GM19099 (cell line): ENCODE data around the gene GNAI1.

Source experiments
- POLR2A ChIP-seq: IDR thresholded peaks from 3 replicates; pipeline ENCODE4 v1.6.1; 2011; ENCODE audit warnings: low read depth; ENCODE audit not compliant: insufficient read length; ENCODE audit errors: extremely low read depth

The GNAI1 gene

GRCh38 chr7:80207501-80207900 is 72.9 kb downstream of the GNAI1 start:
- TF ChIP-seq POLR2A: no peak

GRCh38 chr7:80208700-80209099 is 74.1 kb downstream of the GNAI1 start:
- TF ChIP-seq POLR2A: no peak

DNA sequence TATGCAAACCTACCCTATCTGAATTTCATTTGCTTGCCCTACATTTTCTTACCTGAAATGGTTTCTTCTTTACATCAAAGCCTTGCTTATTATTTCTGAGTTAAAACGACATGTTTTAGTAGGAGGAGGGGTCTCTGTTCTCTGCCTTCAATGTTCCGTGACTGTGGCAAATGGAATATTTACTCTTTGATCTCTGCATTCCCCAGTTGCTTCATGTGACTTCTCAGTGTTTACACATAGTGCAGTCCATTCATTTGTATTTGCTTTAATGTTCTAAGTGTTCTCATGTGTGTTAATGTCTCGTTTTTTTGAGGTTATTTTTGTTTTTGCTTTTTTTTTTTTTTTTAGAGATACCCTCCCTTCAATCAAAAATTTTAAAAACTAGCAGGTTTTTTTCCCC is 75.8 kb downstream of the GNAI1 start:
- no peak for TF ChIP-seq POLR2A

GRCh38 chr7:80213814-80214213 is 79.2 kb downstream of the GNAI1 start:
- no peak for TF ChIP-seq POLR2A

DNA sequence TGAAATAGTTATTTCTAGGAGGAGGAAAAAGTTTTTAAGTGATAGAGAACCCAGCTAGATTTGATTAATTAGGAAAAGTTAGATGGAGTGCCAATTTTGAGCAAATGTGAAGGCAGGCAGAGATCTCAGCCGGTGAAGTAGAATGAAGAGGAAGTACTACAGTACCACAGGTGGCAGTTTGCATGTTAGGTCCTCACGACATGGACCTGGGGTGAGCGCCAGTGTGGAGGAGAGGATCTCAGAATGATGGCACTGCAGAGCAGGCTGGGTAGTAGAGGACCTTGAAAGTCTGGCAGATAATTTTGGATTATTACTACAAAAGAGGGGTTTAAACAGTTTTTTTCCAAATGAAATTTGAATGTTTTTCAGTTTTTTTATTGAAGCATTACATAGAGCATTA is 81.1 kb downstream of the GNAI1 start:
- no peak for TF ChIP-seq POLR2A

GRCh38 chr7:80216996-80217842 is 82.6 kb downstream of the GNAI1 start:
- no peak for TF ChIP-seq POLR2A

GRCh38 chr7:80218723-80219122 is 84.1 kb downstream of the GNAI1 start:
- TF ChIP-seq POLR2A: no peak

GRCh38 chr7:80220022-80220634 is 85.5 kb downstream of the GNAI1 start:
- TF ChIP-seq POLR2A: no peak

GRCh38 chr7:80224415-80224814 is 89.8 kb downstream of the GNAI1 start:
- no peak for TF ChIP-seq POLR2A

DNA sequence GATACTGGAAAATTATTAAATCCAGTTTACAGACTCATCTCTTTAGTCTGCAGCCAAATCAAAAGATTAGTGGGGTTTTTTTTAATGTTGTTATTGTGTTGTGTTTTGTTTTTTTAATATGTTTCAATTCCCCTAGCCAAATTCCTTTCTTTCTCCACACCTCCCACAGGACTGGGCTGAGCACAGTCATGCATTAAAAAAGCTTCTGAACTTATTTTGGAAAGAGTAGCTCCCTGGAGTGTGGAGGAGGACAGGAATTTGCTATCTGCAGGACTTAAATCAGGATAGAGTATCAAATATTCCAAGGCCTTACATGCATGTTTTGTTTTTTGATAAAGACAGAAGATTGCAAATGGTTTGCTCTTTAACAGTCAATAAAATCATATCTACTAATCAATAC is 90.7 kb downstream of the GNAI1 start:
- TF ChIP-seq POLR2A: no peak

DNA sequence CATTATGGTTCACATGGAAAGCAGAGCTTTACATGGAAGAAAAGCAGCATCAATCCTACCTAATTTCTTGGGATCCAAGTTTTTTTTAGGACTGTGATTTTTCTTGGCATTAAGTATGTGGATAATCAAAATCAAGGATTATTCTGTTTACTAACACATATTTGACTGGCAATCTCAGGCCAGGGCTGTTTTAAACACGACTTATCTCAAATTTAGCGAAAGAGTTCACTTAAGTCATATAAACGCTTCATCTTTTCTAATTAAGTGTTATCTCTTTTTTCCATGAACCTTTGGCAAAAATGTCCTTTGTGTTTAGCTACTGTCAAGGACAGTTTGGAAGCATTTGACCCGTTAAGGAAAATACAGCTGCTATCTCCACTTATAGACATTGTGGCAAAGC is 92.0 kb downstream of the GNAI1 start:
- no peak for TF ChIP-seq POLR2A

DNA sequence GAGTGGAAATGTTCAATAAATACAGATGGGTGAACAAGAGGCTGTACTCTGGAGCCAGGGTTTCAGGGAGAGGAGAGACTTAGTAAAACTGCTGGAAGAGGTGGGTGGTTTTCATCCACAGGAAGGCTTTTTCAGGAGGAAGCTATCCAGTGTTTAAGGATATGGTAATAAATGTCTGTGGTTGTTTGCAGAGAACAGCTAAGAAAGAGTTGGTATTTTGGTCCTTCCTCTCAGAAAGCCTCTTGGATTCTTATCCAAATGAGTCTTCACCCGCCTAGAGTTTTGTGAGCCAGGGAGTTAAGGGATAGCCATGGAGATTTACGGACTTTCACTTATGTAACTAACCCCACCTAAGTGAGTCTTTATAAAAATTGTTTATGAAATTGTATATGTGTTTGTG is 95.7 kb downstream of the GNAI1 start:
- no peak for TF ChIP-seq POLR2A

DNA sequence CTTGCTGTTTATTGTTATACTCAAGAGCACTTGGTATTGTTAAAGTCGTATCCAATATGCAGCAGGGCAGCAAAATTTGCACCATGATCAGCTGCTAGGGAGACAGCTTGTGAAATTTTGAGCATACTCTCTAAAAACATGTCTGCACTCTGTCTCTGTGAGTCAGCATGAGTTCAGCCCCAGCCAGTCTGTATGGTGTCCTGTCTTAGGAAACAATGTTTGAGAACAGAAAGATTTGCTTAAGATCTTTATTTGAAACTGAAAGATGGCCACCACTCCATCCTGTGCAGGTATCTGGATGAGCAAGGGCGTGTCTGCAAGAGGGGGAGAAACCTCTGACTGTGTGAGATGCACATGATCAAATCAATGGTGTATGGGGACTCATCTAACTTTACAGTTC is 97.1 kb downstream of the GNAI1 start:
- no peak for TF ChIP-seq POLR2A

GRCh38 chr7:80232979-80233724 is 98.5 kb downstream of the GNAI1 start:
- TF ChIP-seq POLR2A: no peak

DNA sequence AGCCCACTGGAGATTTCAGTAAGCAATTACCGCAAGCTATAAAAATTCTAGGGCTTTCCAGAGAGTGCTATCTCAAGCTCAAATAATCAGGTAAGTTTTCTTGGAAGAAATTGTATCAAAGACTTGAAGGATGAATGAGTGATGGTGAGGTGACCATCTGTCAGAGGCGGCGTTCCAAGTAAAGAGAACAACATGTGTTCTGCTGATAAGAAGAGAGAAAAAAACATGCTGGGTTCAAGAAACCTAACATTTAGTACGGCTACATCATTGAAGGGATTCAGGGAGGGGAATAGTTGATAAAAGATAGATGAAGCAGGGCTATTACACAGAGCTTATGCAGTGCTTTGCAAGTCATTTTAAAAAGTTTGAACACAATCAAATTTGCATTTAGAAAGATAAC is 100.7 kb downstream of the GNAI1 start:
- TF ChIP-seq POLR2A: no peak

GRCh38 chr7:80236681-80237080 is 102.0 kb downstream of the GNAI1 start:
- TF ChIP-seq POLR2A: no peak
